Gastroesophageal sphincter (tissue), 3 donors: Measurements from ENCODE around the gene MEGF6.

ENCODE experiments used
- CTCF ChIP-seq, 4 experiments: fragments of 200-600 bp in 2 of 4; fragments of 450-650 bp in 2 of 4; sonication (generic) in 1 of 4; IDR thresholded peaks; one replicate each; pipeline ENCODE4 v1.5.1; 2017 to 2019; ENCODE audit warnings: antibody characterized with exemption in 4 of 4, mild to moderate bottlenecking in 2 of 4, moderate library complexity in 2 of 4
- POLR2A ChIP-seq, 2 donors: fragments of 450-650 bp; IDR thresholded peaks; one replicate each; pipeline ENCODE4 v1.6.1; 2017; ENCODE audit warnings: antibody characterized with exemption in 2 of 2, mild to moderate bottlenecking in 2 of 2, moderate library complexity in 1 of 2
- POLR2AphosphoS5 ChIP-seq: sonication (generic); formaldehyde crosslinking; IDR thresholded peaks from one replicate; pipeline ENCODE4 v1.6.1; 2017; ENCODE audit warnings: antibody characterized with exemption

- TF ChIP-seq CTCF (IDR thresholded peaks at IDR 0.05) (no peak), POLR2A (IDR thresholded peaks at IDR 0.05) (no peak), POLR2AphosphoS5 (no peak)
Observed at GRCh38 chr1:3521426-3521825, 89.9 kb downstream of the MEGF6 start.
